Measurements from ENCODE around the gene MGAT5B.

DNA sequence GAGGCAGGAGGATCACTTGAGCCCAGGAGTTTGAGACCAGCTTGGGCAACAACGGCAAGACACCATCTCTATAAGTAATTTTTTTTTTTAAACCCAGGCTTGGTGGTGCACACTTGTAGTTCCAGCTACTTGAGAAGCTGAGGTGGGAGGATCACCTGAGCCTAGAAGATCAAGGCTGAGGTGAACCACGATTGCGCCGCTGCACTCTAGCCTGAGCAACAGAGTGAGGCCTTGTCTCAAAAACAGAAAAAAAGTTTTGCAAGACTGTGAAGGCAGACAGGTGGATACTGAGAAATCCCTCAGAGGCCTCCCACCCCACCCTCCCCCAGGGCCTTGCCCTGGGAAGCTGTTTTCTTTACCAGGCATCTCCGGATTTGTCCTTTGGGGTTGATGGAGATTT, 125.4 kb downstream of the MGAT5B start:
- TF ChIP-seq, protein P1, sequence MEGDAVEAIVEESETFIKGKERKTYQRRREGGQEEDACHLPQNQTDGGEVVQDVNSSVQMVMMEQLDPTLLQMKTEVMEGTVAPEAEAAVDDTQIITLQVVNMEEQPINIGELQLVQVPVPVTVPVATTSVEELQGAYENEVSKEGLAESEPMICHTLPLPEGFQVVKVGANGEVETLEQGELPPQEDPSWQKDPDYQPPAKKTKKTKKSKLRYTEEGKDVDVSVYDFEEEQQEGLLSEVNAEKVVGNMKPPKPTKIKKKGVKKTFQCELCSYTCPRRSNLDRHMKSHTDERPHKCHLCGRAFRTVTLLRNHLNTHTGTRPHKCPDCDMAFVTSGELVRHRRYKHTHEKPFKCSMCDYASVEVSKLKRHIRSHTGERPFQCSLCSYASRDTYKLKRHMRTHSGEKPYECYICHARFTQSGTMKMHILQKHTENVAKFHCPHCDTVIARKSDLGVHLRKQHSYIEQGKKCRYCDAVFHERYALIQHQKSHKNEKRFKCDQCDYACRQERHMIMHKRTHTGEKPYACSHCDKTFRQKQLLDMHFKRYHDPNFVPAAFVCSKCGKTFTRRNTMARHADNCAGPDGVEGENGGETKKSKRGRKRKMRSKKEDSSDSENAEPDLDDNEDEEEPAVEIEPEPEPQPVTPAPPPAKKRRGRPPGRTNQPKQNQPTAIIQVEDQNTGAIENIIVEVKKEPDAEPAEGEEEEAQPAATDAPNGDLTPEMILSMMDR (IDR thresholded peaks at IDR 0.05) = no peak
- TF ChIP-seq POLR2AphosphoS5 (IDR thresholded peaks at IDR 0.05) = no peak
- TF ChIP-seq POLR2A (IDR thresholded peaks at IDR 0.05) = no peak

Measured in prostate gland (tissue), 2 donors.